ENCODE results near the gene CIROP. TPM values are rescaled to one million over a fixed set of nuclear protein-coding genes. Genes with fewer than 3 reads are reported as not detected.

CIROP gene
- total RNA-seq, 4 donors from 2014 or later: not detected

- Histone ChIP-seq H3K9me3 (no peaks in the 10 kb centered on the region), H3K36me3 (no peaks in the 10 kb centered on the region), H3K4me3 (no peak overlapping the region), H3K4me1 (peaks cover 3% of the 10 kb centered on the region), H3K27ac (no peak overlapping the region), H3K27me3 (peaks cover 25% of the 10 kb centered on the region)
- TF ChIP-seq EP300 (IDR thresholded peaks at IDR 0.05) (no peak), POLR2AphosphoS5 (IDR thresholded peaks at IDR 0.05) (no peak), CTCF (IDR thresholded peaks at IDR 0.05) (no peak), POLR2A (IDR thresholded peaks at IDR 0.05) (no peak)
- 91% methylated on average over 5 of the region's 5 CpGs for WGBS
- no peak for DNase-seq (ENCODE audit: low spot score in 2 of 2)
These were observed 11.1 kb upstream of the CIROP start for GRCh38 chr14:23115918-23116317.

- no peaks in the 10 kb centered on the region for H3K9me3 ChIP-seq
- H3K36me3 ChIP-seq: no peaks in the 10 kb centered on the region
- 58% methylated on average over 10 of the region's 10 CpGs for WGBS
- DNase-seq (ENCODE audit: low spot score in 2 of 2): no peak
- H3K27ac ChIP-seq: no peak overlapping the region
- no peak overlapping the region for H3K4me3 ChIP-seq
- H3K4me1 ChIP-seq: peaks cover 3% of the 10 kb centered on the region
- peaks cover 32% of the 10 kb centered on the region for H3K27me3 ChIP-seq
- TF ChIP-seq POLR2A (IDR thresholded peaks at IDR 0.05) (no peak), POLR2AphosphoS5 (IDR thresholded peaks at IDR 0.05) (no peak), CTCF (IDR thresholded peaks at IDR 0.05) (no peak), EP300 (IDR thresholded peaks at IDR 0.05) (no peak)
These were observed 10.4 kb upstream of the CIROP start for GRCh38 chr14:23115039-23115731.

- DNase-seq (ENCODE audit: low spot score in 2 of 2): no peak
- WGBS: 74% methylated on average over 4 of the region's 4 CpGs
- TF ChIP-seq POLR2AphosphoS5 (IDR thresholded peaks at IDR 0.05) (no peak), EP300 (IDR thresholded peaks at IDR 0.05) (no peak), POLR2A (IDR thresholded peaks at IDR 0.05) (no peak), CTCF (IDR thresholded peaks at IDR 0.05) (no peak)
- no peaks in the 10 kb centered on the region for H3K36me3 ChIP-seq
- no peak overlapping the region for H3K4me3 ChIP-seq
- no peaks in the 10 kb centered on the region for H3K9me3 ChIP-seq
- peaks cover 34% of the 10 kb centered on the region for H3K27me3 ChIP-seq
- H3K4me1 ChIP-seq: peaks cover 3% of the 10 kb centered on the region
- H3K27ac ChIP-seq: no peak overlapping the region
These were observed 9.9 kb upstream of the CIROP start for GRCh38 chr14:23114669-23115038.

GRCh38 chr14:23114120-23114458, 9.3 kb upstream of the CIROP start:
- peaks cover 34% of the 10 kb centered on the region for H3K27me3 ChIP-seq
- no peak for DNase-seq (ENCODE audit: low spot score in 2 of 2)
- H3K4me1 ChIP-seq: peaks cover 3% of the 10 kb centered on the region
- H3K27ac ChIP-seq: no peak overlapping the region
- TF ChIP-seq EP300 (IDR thresholded peaks at IDR 0.05): no peak
- TF ChIP-seq CTCF (IDR thresholded peaks at IDR 0.05): no peak
- TF ChIP-seq POLR2A (IDR thresholded peaks at IDR 0.05): no peak
- no peak for TF ChIP-seq POLR2AphosphoS5 (IDR thresholded peaks at IDR 0.05)
- no peaks in the 10 kb centered on the region for H3K36me3 ChIP-seq
- H3K9me3 ChIP-seq: no peaks in the 10 kb centered on the region
- H3K4me3 ChIP-seq: no peak overlapping the region
- WGBS: 72% methylated on average over 5 of the region's 5 CpGs

- H3K36me3 ChIP-seq: no peaks in the 10 kb centered on the region
- no peak for DNase-seq (ENCODE audit: low spot score in 2 of 2)
- no peak overlapping the region for H3K27ac ChIP-seq
- TF ChIP-seq CTCF (IDR thresholded peaks at IDR 0.05): no peak
- no peak for TF ChIP-seq POLR2AphosphoS5 (IDR thresholded peaks at IDR 0.05)
- no peak for TF ChIP-seq EP300 (IDR thresholded peaks at IDR 0.05)
- TF ChIP-seq POLR2A (IDR thresholded peaks at IDR 0.05): no peak
- no peaks in the 10 kb centered on the region for H3K9me3 ChIP-seq
- peaks cover 3% of the 10 kb centered on the region for H3K4me1 ChIP-seq
- H3K4me3 ChIP-seq: no peak overlapping the region
- 73% methylated on average over 8 of the region's 10 CpGs for WGBS
- peaks cover 34% of the 10 kb centered on the region for H3K27me3 ChIP-seq
These were observed 8.8 kb upstream of the CIROP start for GRCh38 chr14:23113431-23114119.

Measured in suprapubic skin (tissue), 4 donors.